Measurements from ENCODE around the gene TTC33.

TTC33 gene

GRCh38 chr5:40550481-40550880, 205.3 kb downstream of the TTC33 start:
- no peak overlapping the region for H3K4me3 ChIP-seq (ENCODE audit: control insufficient read depth, low read depth, low read length)
- TF ChIP-seq CTCF (IDR thresholded peaks at IDR 0.05; ENCODE audit: control insufficient read depth, insufficient read depth, low read depth, low read length, missing control alignments): no peak
- no peak for DNase-seq (ENCODE audit: low read depth)

DNA sequence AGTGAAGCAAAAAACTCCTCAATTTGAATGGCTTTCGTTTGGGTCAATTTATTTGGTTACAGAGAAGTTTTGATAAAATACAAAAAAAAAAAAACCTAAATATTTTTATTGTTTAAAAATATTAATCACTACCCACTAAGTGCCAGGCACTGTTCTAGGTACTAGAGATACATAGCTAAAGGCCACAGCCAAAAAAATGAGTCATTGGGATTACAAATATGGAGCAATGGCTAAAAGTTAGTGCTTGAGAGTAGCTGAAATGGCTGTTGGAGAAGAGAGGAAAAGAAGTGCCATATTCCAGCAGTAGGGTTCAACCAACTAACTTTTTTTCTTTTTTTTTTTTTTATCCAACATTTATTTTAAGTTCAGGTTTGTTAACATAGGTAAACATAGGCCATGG, 206.1 kb downstream of the TTC33 start:
- no peak for TF ChIP-seq CTCF (IDR thresholded peaks at IDR 0.05; ENCODE audit: control insufficient read depth, insufficient read depth, low read depth, low read length, missing control alignments)
- no peak for DNase-seq (ENCODE audit: low read depth)
- H3K4me3 ChIP-seq (ENCODE audit: control insufficient read depth, low read depth, low read length): no peak overlapping the region

DNA sequence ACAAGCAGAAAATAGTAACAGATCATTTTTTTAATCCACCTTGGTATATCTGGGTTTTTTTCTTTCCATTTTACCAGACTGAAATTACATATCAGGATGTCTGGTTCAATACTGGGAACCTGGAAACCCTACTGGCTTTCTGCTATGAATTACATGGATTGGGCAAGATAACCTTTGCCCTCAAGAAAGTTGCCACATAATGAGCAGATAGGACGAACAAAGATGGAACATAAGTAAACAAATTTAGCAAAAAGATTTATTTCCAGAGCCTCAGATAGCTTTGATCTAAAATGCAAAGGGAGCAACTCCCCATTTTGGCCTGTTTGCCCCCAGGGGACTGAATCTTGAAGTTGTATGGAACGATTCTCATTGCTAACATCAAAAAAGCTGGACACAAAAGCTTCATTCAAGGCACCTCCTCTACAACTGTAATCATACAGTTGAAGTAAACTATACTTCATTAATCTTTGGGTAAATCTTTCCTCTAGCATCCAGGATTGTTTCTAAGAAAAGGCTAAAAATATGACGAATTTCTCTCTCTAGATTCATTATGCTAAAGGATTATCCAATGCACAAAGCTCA, 207.7 kb downstream of the TTC33 start:
- DNase-seq (ENCODE audit: low read depth): no peak
- H3K4me3 ChIP-seq (ENCODE audit: control insufficient read depth, low read depth, low read length): no peak overlapping the region
- no peak for TF ChIP-seq CTCF (IDR thresholded peaks at IDR 0.05; ENCODE audit: control insufficient read depth, insufficient read depth, low read depth, low read length, missing control alignments)

DNA sequence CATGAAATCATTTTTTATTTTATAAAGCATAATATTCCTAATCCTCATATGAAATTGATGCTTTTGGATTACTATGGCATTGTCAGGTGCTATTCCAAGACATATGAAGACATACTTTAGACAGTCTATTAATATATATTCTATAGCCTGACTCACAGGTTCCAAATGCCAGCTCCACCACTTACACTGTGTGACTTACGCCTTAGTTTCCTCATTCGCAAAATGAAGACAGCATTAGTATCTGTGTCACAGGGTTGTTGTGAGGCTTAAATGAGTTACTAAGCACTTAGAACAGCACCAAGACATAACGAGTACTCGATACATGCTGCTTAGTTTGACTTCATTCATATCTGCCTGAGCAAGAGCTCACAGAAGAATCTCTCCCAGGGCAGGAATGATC, 208.2 kb downstream of the TTC33 start:
- DNase-seq (ENCODE audit: low read depth): no peak
- no peak for TF ChIP-seq CTCF (IDR thresholded peaks at IDR 0.05; ENCODE audit: control insufficient read depth, insufficient read depth, low read depth, low read length, missing control alignments)
- no peak overlapping the region for H3K4me3 ChIP-seq (ENCODE audit: control insufficient read depth, low read depth, low read length)

GRCh38 chr5:40540301-40540700, 215.5 kb downstream of the TTC33 start:
- no peak for DNase-seq (ENCODE audit: low read depth)
- H3K4me3 ChIP-seq (ENCODE audit: control insufficient read depth, low read depth, low read length): no peak overlapping the region
- no peak for TF ChIP-seq CTCF (IDR thresholded peaks at IDR 0.05; ENCODE audit: control insufficient read depth, insufficient read depth, low read depth, low read length, missing control alignments)

DNA sequence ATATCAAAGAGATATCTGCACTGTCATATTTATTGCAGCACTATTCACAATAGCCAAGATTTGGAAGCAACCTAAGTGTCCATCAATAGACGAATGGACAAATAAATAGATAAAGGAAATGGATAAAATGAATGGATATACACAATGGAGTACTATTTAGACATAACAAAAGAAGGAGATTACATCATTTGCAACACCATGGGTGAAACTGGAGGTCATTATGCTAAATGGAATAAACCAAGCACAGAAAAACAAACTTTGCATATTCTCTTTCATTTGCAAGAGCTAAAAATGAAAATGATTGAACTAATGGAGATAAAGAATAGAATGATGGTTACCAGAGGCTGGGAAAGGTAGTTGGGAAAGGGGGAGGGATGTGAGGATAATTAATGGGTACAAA, 231.1 kb downstream of the TTC33 start:
- no peak overlapping the region for H3K4me3 ChIP-seq (ENCODE audit: control insufficient read depth, low read depth, low read length)
- no peak for TF ChIP-seq CTCF (IDR thresholded peaks at IDR 0.05; ENCODE audit: control insufficient read depth, insufficient read depth, low read depth, low read length, missing control alignments)
- no peak for DNase-seq (ENCODE audit: low read depth)

- DNase-seq (ENCODE audit: low read depth): no peak
- TF ChIP-seq CTCF (IDR thresholded peaks at IDR 0.05; ENCODE audit: control insufficient read depth, insufficient read depth, low read depth, low read length, missing control alignments): no peak
- no peak overlapping the region for H3K4me3 ChIP-seq (ENCODE audit: control insufficient read depth, low read depth, low read length)
Observed at GRCh38 chr5:40521925-40522324, 233.8 kb downstream of the TTC33 start.

All from AG09309 (cell line).